GM15510 (cell line): ENCODE data around the gene NHLRC4.

Experiments
- POLR2A ChIP-seq: IDR thresholded peaks from 3 replicates; pipeline ENCODE4 v1.6.1; 2011; ENCODE audit warnings: borderline replicate concordance; ENCODE audit not compliant: insufficient read length; ENCODE audit errors: extremely low read depth

Gene NHLRC4

DNA sequence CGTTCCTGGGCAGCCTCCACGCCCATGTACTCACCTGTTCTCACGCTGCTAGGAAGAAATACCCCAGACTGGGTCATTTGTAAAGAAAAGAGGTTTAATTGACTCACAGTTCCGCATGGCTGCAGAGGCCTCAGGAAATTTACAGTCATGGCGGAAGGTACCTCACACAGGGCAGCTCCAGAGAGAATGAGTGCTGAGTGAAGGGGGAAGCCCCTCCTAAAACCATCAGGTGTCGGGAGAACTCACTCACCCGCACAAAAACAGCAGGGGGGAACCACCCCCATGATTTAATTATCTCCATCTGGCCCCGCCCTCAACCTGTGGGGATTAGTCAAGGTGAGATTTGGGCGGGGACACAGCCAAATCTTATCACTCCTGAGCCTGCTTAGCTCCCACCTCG, 41.2 kb downstream of the NHLRC4 start:
- no peak for TF ChIP-seq POLR2A

DNA sequence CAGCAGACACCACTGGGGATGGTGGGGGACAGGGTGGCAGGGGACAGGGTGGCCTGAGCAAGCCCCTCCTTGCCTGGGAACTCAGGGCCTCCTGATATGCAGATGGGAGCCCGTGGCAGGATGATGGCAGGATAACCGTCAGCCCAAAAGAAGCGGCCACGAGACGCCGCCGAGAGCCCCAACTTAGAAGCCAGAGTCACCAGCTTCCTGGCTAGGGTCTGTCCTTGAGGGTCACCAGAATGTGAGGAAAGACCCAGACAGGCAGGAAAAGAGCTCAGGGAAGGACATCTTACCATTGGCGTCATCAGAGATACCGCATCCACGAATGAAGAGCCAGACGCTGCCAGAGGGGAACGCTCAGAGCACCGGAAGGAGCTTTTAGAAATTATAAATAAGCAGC, 42.5 kb downstream of the NHLRC4 start:
- TF ChIP-seq POLR2A: no peak

DNA sequence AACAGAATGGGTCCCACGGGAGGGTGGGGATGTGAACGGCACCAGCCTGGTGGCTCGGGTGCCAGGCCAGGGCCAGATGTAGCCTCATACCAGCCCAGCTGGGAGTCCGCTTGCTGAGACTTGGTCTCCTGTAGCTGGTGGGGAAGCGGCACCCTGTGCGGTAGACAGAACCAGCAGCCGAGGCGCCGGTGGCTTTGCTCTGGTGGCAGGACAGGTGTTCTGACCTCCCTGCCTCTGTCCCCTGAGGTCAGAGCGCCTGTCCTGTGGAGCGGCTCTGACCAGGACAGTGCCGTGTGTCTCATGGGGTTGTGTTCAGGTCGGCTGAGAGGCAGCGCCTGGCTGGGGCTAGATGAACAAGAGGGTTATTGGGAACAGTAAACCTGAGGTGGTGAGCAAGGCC, 43.2 kb downstream of the NHLRC4 start:
- no peak for TF ChIP-seq POLR2A

DNA sequence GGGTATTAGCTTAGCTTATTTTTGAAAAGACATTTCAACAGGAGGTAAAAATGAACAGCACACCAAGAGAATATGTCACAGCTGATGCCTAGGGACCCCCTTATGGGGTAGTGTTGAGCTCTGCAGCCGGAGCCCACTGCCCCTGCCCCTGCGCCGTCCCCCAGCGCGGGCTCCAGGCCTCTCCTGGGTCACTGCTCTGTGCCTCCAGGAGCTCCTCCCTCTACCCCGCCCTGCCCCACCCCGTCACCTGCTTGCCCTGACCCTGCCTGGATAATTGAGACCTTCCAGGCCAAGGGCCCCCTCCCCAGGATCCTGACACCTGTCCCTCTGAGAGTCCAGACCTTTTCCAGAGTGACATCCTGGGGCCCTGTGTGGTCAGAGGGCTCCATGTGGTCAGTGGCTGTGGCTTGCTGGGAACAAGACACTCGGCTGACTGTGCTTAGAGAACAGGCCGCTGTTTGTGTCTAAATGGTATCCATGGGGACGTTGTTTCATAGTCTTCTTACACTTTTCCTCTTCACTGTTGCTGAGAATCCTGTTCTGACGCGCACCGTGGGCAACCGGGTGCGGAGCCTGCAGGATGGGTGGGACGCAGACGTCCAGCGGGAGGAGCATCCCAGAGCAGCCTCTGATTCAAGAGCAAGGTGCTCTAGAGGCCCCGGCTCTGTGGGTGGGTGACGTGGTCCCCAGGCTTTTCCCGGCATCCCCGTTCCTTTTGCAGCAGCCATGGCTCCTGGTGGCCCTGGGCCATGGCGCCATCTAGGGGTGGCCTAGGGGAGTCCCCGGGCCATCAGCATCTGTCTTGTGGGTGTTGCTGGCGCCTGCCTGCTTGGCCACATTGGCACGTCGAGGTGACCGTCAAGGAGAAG, 43.9 kb downstream of the NHLRC4 start:
- TF ChIP-seq POLR2A: no peak

DNA sequence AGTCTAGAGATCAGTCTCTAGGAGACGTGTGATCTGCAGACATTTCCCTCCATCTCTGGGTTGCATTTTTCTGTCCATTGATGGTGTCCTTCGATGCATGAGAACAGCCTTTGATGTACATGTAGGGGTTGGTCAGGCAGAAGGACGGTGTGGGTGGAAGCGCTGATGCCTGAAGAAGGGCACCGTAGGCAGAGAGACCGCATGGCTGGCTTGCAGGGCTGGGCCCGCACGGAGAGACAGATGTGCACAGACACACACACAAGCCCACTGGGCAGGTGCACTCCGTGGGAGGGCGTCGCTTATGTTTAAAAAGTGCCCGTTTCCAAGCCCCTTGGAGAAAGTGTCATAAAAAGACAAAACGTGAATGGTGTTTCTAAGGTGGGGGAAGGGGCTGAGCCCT, 48.3 kb downstream of the NHLRC4 start:
- no peak for TF ChIP-seq POLR2A

DNA sequence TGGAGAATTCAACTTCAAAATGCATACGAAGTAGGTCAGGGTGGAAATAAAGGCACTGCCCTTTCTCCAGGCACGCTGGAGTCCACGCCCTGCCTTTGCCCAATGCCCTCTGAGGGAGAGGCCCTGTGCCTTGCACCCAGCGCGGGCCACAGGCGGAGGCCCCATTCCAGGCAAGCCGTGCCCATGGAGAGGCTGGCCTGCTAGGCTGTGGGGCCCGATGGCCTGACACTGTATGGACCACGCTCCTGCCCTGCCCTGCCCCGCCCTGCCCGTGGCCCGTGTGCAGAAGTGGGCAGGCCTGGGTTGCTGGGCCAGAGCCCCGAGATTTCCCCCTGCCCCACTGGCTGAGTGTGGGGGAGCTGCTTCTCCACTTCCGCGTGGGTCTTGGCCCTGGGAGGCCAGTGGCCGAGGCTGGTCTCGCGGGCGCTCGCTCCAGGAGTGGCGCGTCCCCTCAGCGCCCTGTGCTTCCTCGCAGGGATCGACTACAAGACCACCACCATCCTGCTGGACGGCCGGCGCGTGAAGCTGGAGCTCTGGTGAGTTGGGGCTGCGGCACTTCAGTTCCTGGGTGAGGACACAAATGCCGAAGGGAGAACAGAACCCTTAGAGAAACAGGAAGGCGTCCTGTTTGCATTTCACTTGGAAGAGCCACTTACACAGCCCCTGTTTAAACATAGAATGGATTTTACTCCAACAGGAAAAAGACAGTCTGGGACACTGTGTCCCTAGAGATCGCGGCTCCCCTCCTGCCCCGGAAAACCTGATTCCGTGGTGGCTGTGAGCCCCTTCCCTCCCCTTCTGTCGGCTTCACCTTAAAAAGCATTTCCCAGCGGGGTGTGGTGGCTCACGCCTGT, 50.2 kb downstream of the NHLRC4 start:
- no peak for TF ChIP-seq POLR2A

DNA sequence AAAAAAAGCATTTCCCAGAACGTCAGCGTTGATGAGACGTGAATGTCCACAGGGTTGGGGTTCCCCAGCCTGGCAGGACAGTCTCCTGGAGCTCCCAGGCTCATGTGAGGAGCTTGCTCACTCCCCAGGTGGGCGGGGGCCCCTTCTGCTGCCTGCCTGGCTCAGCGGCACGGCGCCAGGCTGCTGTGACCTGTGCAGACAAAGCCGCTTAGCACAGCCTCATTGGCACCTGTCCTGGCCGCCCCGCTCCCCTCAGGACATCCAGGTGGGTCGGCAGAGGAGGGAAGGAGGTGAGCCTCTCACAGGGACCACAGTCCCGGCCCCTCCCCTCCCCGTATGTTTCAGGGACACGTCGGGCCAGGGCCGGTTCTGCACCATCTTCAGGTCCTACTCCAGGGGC, 51.0 kb downstream of the NHLRC4 start:
- TF ChIP-seq POLR2A: no peak
